ENCODE results near the gene RCSD1.

Gene RCSD1

GRCh38 chr1:167695147-167695546 lies 65.1 kb downstream of the RCSD1 start:
- no peak for DNase-seq

GRCh38 chr1:167695756-167696561 lies 65.9 kb downstream of the RCSD1 start:
- DNase-seq: no peak

GRCh38 chr1:167697667-167698141 lies 67.7 kb downstream of the RCSD1 start:
- no peak for DNase-seq

- DNase-seq: no peak
Observed at GRCh38 chr1:167698313-167698712, 68.3 kb downstream of the RCSD1 start.

- no peak for DNase-seq
Observed at GRCh38 chr1:167701510-167701909, 71.5 kb downstream of the RCSD1 start.

GRCh38 chr1:167703557-167703956 lies 73.5 kb downstream of the RCSD1 start:
- no peak for DNase-seq

GRCh38 chr1:167704715-167705114 lies 74.7 kb downstream of the RCSD1 start:
- DNase-seq: no peak

GRCh38 chr1:167705250-167705649 lies 75.2 kb downstream of the RCSD1 start:
- no peak for DNase-seq

- DNase-seq: no peak
Observed at GRCh38 chr1:167706363-167706762, 76.3 kb downstream of the RCSD1 start.

GRCh38 chr1:167706931-167707877 lies 77.2 kb downstream of the RCSD1 start:
- no peak for DNase-seq

- DNase-seq: no peak
Observed at GRCh38 chr1:167707942-167708341, 77.9 kb downstream of the RCSD1 start.

GRCh38 chr1:167708940-167709389 lies 78.9 kb downstream of the RCSD1 start:
- peak; percentile 50 for DNase-seq

GRCh38 chr1:167710836-167711235 lies 80.8 kb downstream of the RCSD1 start:
- no peak for DNase-seq

- DNase-seq: no peak
Observed at GRCh38 chr1:167711797-167712196, 81.8 kb downstream of the RCSD1 start.

GRCh38 chr1:167713330-167714081 lies 83.5 kb downstream of the RCSD1 start:
- DNase-seq: peak; percentile 65

GRCh38 chr1:167714098-167714438 lies 84.0 kb downstream of the RCSD1 start:
- no peak for DNase-seq

- DNase-seq: peak; percentile 97
Observed at GRCh38 chr1:167714439-167715156, 84.6 kb downstream of the RCSD1 start.

- DNase-seq: peak; percentile 91
Observed at GRCh38 chr1:167715157-167715999, 85.3 kb downstream of the RCSD1 start.

GRCh38 chr1:167716000-167716271 lies 85.9 kb downstream of the RCSD1 start:
- no peak for DNase-seq

- DNase-seq: no peak
Observed at GRCh38 chr1:167717351-167717750, 87.3 kb downstream of the RCSD1 start.

GRCh38 chr1:167718914-167719691 lies 89.1 kb downstream of the RCSD1 start:
- DNase-seq: no peak

All from right forelimb (tissue), 1 donor.